ENCODE data around the gene HS6ST3.

Gene HS6ST3

GRCh38 chr13:96781141-96781540 lies 691.2 kb downstream of the HS6ST3 start:
- H3F3A ChIP-seq (ENCODE audit: control insufficient read depth, insufficient read depth) = no peaks in the 10 kb centered on the region
- H3K9me2 ChIP-seq (replicated peaks; ENCODE audit: control insufficient read depth, low read length) = no peaks in the 10 kb centered on the region
- no peaks in the 10 kb centered on the region for H4K20me1 ChIP-seq (ENCODE audit: control insufficient read depth, insufficient read depth, low read depth, low read length)
- no peak overlapping the region for H3K4me3 ChIP-seq (ENCODE audit: low read length)
- no peak overlapping the region for H3K27ac ChIP-seq (ENCODE audit: low read depth, low read length)
- no peaks in the 10 kb centered on the region for H3K9me3 ChIP-seq (ENCODE audit: control insufficient read depth, insufficient read depth, low read length)
- TF ChIP-seq EZH2phosphoT487 (IDR thresholded peaks at IDR 0.05; ENCODE audit: borderline replicate concordance, low read length) = no peak
- TF ChIP-seq, protein P1, sequence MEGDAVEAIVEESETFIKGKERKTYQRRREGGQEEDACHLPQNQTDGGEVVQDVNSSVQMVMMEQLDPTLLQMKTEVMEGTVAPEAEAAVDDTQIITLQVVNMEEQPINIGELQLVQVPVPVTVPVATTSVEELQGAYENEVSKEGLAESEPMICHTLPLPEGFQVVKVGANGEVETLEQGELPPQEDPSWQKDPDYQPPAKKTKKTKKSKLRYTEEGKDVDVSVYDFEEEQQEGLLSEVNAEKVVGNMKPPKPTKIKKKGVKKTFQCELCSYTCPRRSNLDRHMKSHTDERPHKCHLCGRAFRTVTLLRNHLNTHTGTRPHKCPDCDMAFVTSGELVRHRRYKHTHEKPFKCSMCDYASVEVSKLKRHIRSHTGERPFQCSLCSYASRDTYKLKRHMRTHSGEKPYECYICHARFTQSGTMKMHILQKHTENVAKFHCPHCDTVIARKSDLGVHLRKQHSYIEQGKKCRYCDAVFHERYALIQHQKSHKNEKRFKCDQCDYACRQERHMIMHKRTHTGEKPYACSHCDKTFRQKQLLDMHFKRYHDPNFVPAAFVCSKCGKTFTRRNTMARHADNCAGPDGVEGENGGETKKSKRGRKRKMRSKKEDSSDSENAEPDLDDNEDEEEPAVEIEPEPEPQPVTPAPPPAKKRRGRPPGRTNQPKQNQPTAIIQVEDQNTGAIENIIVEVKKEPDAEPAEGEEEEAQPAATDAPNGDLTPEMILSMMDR (IDR thresholded peaks at IDR 0.05; ENCODE audit: low read depth, low read length, poor library complexity, severe bottlenecking) = no peak
- no peaks in the 10 kb centered on the region for H3K4me1 ChIP-seq (ENCODE audit: control insufficient read depth, low read length)
- H3K36me3 ChIP-seq (ENCODE audit: control insufficient read depth, low read length) = no peaks in the 10 kb centered on the region
- H3K79me2 ChIP-seq (ENCODE audit: control insufficient read depth, low read length) = no peaks in the 10 kb centered on the region
- no peak overlapping the region for H3K4me2 ChIP-seq (ENCODE audit: low read length)
- no peaks in the 10 kb centered on the region for H3K27me3 ChIP-seq (ENCODE audit: control insufficient read depth, low read length)

DNA sequence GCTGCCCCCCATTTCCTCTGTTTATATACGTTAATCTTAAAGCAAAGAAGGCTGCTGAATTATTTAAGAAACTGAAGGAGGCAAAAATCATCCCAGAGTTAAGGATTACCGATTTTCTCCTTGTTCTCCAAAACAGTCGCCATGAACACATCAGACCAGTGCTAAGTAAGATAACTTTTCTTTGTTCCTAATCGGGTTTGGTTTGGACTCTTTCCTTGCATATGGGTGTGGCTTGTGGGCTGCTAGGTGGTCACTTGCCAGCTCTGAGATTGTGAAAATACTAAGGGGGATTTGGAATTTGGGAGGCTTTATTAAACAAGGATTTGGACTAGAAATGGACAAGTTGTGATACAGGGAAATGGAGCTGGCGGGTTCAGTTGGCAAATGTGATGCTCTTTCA lies 692.3 kb downstream of the HS6ST3 start:
- no peaks in the 10 kb centered on the region for H3F3A ChIP-seq (ENCODE audit: control insufficient read depth, insufficient read depth)
- no peaks in the 10 kb centered on the region for H3K79me2 ChIP-seq (ENCODE audit: control insufficient read depth, low read length)
- H3K36me3 ChIP-seq (ENCODE audit: control insufficient read depth, low read length) = no peaks in the 10 kb centered on the region
- no peaks in the 10 kb centered on the region for H3K9me2 ChIP-seq (replicated peaks; ENCODE audit: control insufficient read depth, low read length)
- TF ChIP-seq EZH2phosphoT487 (IDR thresholded peaks at IDR 0.05; ENCODE audit: borderline replicate concordance, low read length) = no peak
- TF ChIP-seq, protein P1 (IDR thresholded peaks at IDR 0.05; ENCODE audit: low read depth, low read length, poor library complexity, severe bottlenecking) = no peak
- H3K4me1 ChIP-seq (ENCODE audit: control insufficient read depth, low read length) = no peaks in the 10 kb centered on the region
- H3K27me3 ChIP-seq (ENCODE audit: control insufficient read depth, low read length) = no peaks in the 10 kb centered on the region
- no peak overlapping the region for H3K27ac ChIP-seq (ENCODE audit: low read depth, low read length)
- no peak overlapping the region for H3K4me2 ChIP-seq (ENCODE audit: low read length)
- H4K20me1 ChIP-seq (ENCODE audit: control insufficient read depth, insufficient read depth, low read depth, low read length) = no peaks in the 10 kb centered on the region
- H3K9me3 ChIP-seq (ENCODE audit: control insufficient read depth, insufficient read depth, low read length) = no peaks in the 10 kb centered on the region
- no peak overlapping the region for H3K4me3 ChIP-seq (ENCODE audit: low read length)

DNA sequence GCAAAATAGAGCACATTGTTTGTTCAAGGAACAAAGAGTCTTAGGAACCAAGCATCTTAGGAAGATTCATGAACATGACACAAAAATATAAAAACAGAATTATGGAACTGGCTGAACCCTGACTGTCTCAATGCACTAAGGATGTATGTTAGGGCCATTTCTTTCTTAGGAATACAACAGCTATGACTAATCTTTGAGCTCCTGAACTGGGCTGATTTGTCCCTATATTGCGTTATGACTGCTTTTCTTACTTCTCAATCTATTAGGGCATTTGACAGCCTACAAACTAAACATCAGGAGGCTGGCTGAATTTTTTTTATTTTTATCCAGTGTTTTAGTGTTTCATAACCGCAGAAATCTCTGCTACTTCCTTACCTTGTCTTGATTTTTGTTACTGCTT lies 693.1 kb downstream of the HS6ST3 start:
- no peaks in the 10 kb centered on the region for H3K4me1 ChIP-seq (ENCODE audit: control insufficient read depth, low read length)
- H3K27ac ChIP-seq (ENCODE audit: low read depth, low read length) = no peak overlapping the region
- no peaks in the 10 kb centered on the region for H3F3A ChIP-seq (ENCODE audit: control insufficient read depth, insufficient read depth)
- H3K36me3 ChIP-seq (ENCODE audit: control insufficient read depth, low read length) = no peaks in the 10 kb centered on the region
- no peak overlapping the region for H3K4me3 ChIP-seq (ENCODE audit: low read length)
- H3K4me2 ChIP-seq (ENCODE audit: low read length) = no peak overlapping the region
- H3K9me3 ChIP-seq (ENCODE audit: control insufficient read depth, insufficient read depth, low read length) = no peaks in the 10 kb centered on the region
- TF ChIP-seq, protein P1 (IDR thresholded peaks at IDR 0.05; ENCODE audit: low read depth, low read length, poor library complexity, severe bottlenecking) = no peak
- TF ChIP-seq EZH2phosphoT487 (IDR thresholded peaks at IDR 0.05; ENCODE audit: borderline replicate concordance, low read length) = no peak
- no peaks in the 10 kb centered on the region for H3K27me3 ChIP-seq (ENCODE audit: control insufficient read depth, low read length)
- no peaks in the 10 kb centered on the region for H3K9me2 ChIP-seq (replicated peaks; ENCODE audit: control insufficient read depth, low read length)
- no peaks in the 10 kb centered on the region for H4K20me1 ChIP-seq (ENCODE audit: control insufficient read depth, insufficient read depth, low read depth, low read length)
- H3K79me2 ChIP-seq (ENCODE audit: control insufficient read depth, low read length) = no peaks in the 10 kb centered on the region

GRCh38 chr13:96783511-96783910 lies 693.6 kb downstream of the HS6ST3 start:
- H3K79me2 ChIP-seq (ENCODE audit: control insufficient read depth, low read length) = no peaks in the 10 kb centered on the region
- no peaks in the 10 kb centered on the region for H3K27me3 ChIP-seq (ENCODE audit: control insufficient read depth, low read length)
- H3K36me3 ChIP-seq (ENCODE audit: control insufficient read depth, low read length) = no peaks in the 10 kb centered on the region
- H3K4me2 ChIP-seq (ENCODE audit: low read length) = no peak overlapping the region
- no peaks in the 10 kb centered on the region for H3F3A ChIP-seq (ENCODE audit: control insufficient read depth, insufficient read depth)
- H3K27ac ChIP-seq (ENCODE audit: low read depth, low read length) = no peak overlapping the region
- H4K20me1 ChIP-seq (ENCODE audit: control insufficient read depth, insufficient read depth, low read depth, low read length) = no peaks in the 10 kb centered on the region
- H3K9me3 ChIP-seq (ENCODE audit: control insufficient read depth, insufficient read depth, low read length) = no peaks in the 10 kb centered on the region
- no peak overlapping the region for H3K4me3 ChIP-seq (ENCODE audit: low read length)
- no peaks in the 10 kb centered on the region for H3K9me2 ChIP-seq (replicated peaks; ENCODE audit: control insufficient read depth, low read length)
- H3K4me1 ChIP-seq (ENCODE audit: control insufficient read depth, low read length) = no peaks in the 10 kb centered on the region
- TF ChIP-seq EZH2phosphoT487 (IDR thresholded peaks at IDR 0.05; ENCODE audit: borderline replicate concordance, low read length) = no peak
- TF ChIP-seq, protein P1 (IDR thresholded peaks at IDR 0.05; ENCODE audit: low read depth, low read length, poor library complexity, severe bottlenecking) = no peak

Data from DOHH2 (cell line).